WTC11 (cell line): Measurements from ENCODE around the gene MTFMT. TPM values are rescaled to one million over a fixed set of nuclear protein-coding genes. Genes with fewer than 3 reads are reported as not detected.

Experiments used
- ATAC-seq: fragments of 200-7000 bp; cut with Tn5 transposase; 2 replicates; pipeline ENCODE4 v1.10.0; 2021; ENCODE audit warnings: mild to moderate bottlenecking, moderate library complexity
- CTCF ChIA-PET: fragments of 300-600 bp; sonication (Branson Sonifier 250); formaldehyde crosslinking; loops from one replicate; lab custom pipeline; 2021; ENCODE audit warnings: antibody characterized with exemption; lab: Charles Lee
- POLR2A ChIA-PET: fragments of 350-600 bp; sonication (Branson Sonifier 250); formaldehyde crosslinking; loops from one replicate; lab custom pipeline; 2021; ENCODE audit warnings: antibody characterized with exemption; lab: Charles Lee
- DNase-seq: peaks from one replicate; pipeline ENCODE4 v3.0.0; 2021; ENCODE audit warnings: low spot score
- H3K27ac Mint-ChIP-seq: 2 replicates; pipeline ENCODE4 v1.8.0; 2021; ENCODE audit warnings: mixed read lengths
- H3K27me3 Mint-ChIP-seq: 2 replicates; pipeline ENCODE4 v1.8.0; 2021; ENCODE audit warnings: low read depth, mild to moderate bottlenecking, moderate library complexity, mixed read lengths
- H3K36me3 Mint-ChIP-seq: 2 replicates; pipeline ENCODE4 v1.8.0; 2021; ENCODE audit warnings: mixed read lengths
- H3K4me1 Mint-ChIP-seq: 2 replicates; pipeline ENCODE4 v1.8.0; 2022; ENCODE audit warnings: mixed read lengths
- H3K4me3 Mint-ChIP-seq: 2 replicates; pipeline ENCODE4 v1.8.0; 2021; ENCODE audit warnings: mild to moderate bottlenecking, moderate library complexity, mixed read lengths
- H3K9me3 Mint-ChIP-seq: 2 replicates; pipeline ENCODE4 v1.8.0; 2021; ENCODE audit warnings: mixed read lengths
- ATF2 ChIP-seq: sonication (generic); formaldehyde crosslinking; IDR thresholded peaks from 2 replicates; pipeline ENCODE4 v1.8.1; 2022; ENCODE audit warnings: low read depth, missing genetic modification reagents, borderline replicate concordance
- CTCF ChIP-seq: fragments of 200-600 bp; IDR thresholded peaks from 2 replicates; pipeline ENCODE4 v1.8.0; 2022; ENCODE audit warnings: antibody characterized with exemption
- ELF4 ChIP-seq: sonication (generic); formaldehyde crosslinking; IDR thresholded peaks from 2 replicates; pipeline ENCODE4 v1.8.1; 2022; ENCODE audit warnings: low read depth, mild to moderate bottlenecking, moderate library complexity, missing genetic modification reagents
- ESRRA ChIP-seq: sonication (generic); formaldehyde crosslinking; IDR thresholded peaks from 2 replicates; pipeline ENCODE4 v1.8.1; 2022; ENCODE audit warnings: mild to moderate bottlenecking, missing genetic modification reagents, borderline replicate concordance
- GTF2I ChIP-seq: fragments of 250-450 bp; sonication (Bioruptor Pico); conservative IDR thresholded peaks from 2 replicates; pipeline ENCODE4 v1.4.0; 2021; ENCODE audit warnings: mild to moderate bottlenecking
- HMGXB4 ChIP-seq: sonication (generic); formaldehyde crosslinking; IDR thresholded peaks from 2 replicates; pipeline ENCODE4 v1.8.1; 2023; ENCODE audit warnings: mild to moderate bottlenecking, moderate library complexity, missing genetic modification reagents
- IRF2 ChIP-seq: sonication (generic); formaldehyde crosslinking; IDR thresholded peaks from 2 replicates; pipeline ENCODE4 v1.8.0; 2022; ENCODE audit warnings: low read depth, missing genetic modification reagents, borderline replicate concordance
- JAZF1 ChIP-seq: fragments of 250-450 bp; sonication (Bioruptor Pico); IDR thresholded peaks from 2 replicates; pipeline ENCODE4 v1.9.0; 2021; ENCODE audit warnings: moderate library complexity, mild to moderate bottlenecking, inconsistent platforms
- NFE2L1 ChIP-seq: sonication (generic); formaldehyde crosslinking; IDR thresholded peaks from 2 replicates; pipeline ENCODE4 v1.8.1; 2023; ENCODE audit warnings: missing genetic modification reagents
- PREB ChIP-seq: sonication (generic); formaldehyde crosslinking; IDR thresholded peaks from 2 replicates; pipeline ENCODE4 v1.8.1; 2022; ENCODE audit warnings: mild to moderate bottlenecking, missing genetic modification reagents, moderate library complexity, borderline replicate concordance
- SMAD3 ChIP-seq: sonication (generic); formaldehyde crosslinking; IDR thresholded peaks from 2 replicates; pipeline ENCODE4 v1.8.0; 2022; ENCODE audit warnings: missing genetic modification reagents, mild to moderate bottlenecking, borderline replicate concordance
- SP1 ChIP-seq: sonication (generic); formaldehyde crosslinking; conservative IDR thresholded peaks from 2 replicates; pipeline ENCODE4 v1.8.1; 2022; ENCODE audit warnings: missing genetic modification reagents
- ZNF121 ChIP-seq: sonication (generic); formaldehyde crosslinking; IDR thresholded peaks from 2 replicates; pipeline ENCODE4 v1.8.0; 2023; ENCODE audit warnings: missing genetic modification reagents
- ZNF263 ChIP-seq: sonication (generic); formaldehyde crosslinking; IDR thresholded peaks from 2 replicates; pipeline ENCODE4 v1.8.1; 2022; ENCODE audit warnings: low read depth, mild to moderate bottlenecking, moderate library complexity, missing genetic modification reagents
- ZNF512 ChIP-seq: sonication (generic); formaldehyde crosslinking; IDR thresholded peaks from 2 replicates; pipeline ENCODE4 v1.8.1; 2022; ENCODE audit warnings: missing genetic modification reagents, borderline replicate concordance
- total RNA-seq: library from RNA; stranded (reverse); gene quantifications from 3 replicates; pipeline ENCODE4 v1.2.3, GENCODE V29; 2021

MTFMT gene
- total RNA-seq, 1 experiment from 2014 or later = 26.7 TPM

GRCh38 chr15:64997066-64997465, 32.4 kb downstream of the MTFMT start:
- ATAC-seq (no peak), DNase-seq (no peak)
- ChIA-PET CTCF (interaction anchor here (0.7 to 1.2 kb wide), 4 partner anchors 12 to 214 kb away, joined by 3 to 4 read pairs (median 3); partner anchors contain the start of gene CILP), POLR2A (interaction anchor here (0.6 kb wide), 1 partner anchor 187 kb away, joined by 3 read pairs; no protein-coding TSS in a partner anchor)
- no peaks in the 10 kb centered on the region for H3K27me3 Mint-ChIP-seq
- TF ChIP-seq PREB (CRISPR knock-in tag) (no peak), NFE2L1 (CRISPR knock-in tag) (no peak), ELF4 (CRISPR knock-in tag) (no peak), ESRRA (CRISPR knock-in tag) (no peak), ZNF121 (no peak), CTCF (no peak), ATF2 (CRISPR knock-in tag) (no peak), ZNF263 (CRISPR knock-in tag) (no peak)
- H3K9me3 Mint-ChIP-seq = no peaks in the 10 kb centered on the region
- H3K4me3 Mint-ChIP-seq = no peak overlapping the region
- no peaks in the 10 kb centered on the region for H3K4me1 Mint-ChIP-seq
- no peak overlapping the region for H3K27ac Mint-ChIP-seq
- no peaks in the 10 kb centered on the region for H3K36me3 Mint-ChIP-seq

- Mint-ChIP-seq H3K27ac (no peak overlapping the region), H3K9me3 (no peaks in the 10 kb centered on the region), H3K27me3 (no peaks in the 10 kb centered on the region; the same call in 1 of the 2 replicates), H3K36me3 (no peaks in the 10 kb centered on the region), H3K4me3 (no peak overlapping the region), H3K4me1 (peaks cover 17% of the 10 kb centered on the region)
- TF ChIP-seq IRF2 (no peak), ATF2 (CRISPR knock-in tag) (no peak), SP1 (CRISPR knock-in tag) (no peak), ZNF512 (CRISPR knock-in tag) (no peak), NFE2L1 (CRISPR knock-in tag) (no peak), HMGXB4 (no peak), SMAD3 (CRISPR knock-in tag) (no peak), GTF2I (no peak), JAZF1 (CRISPR knock-in tag) (no peak)
- no peak for ATAC-seq
- DNase-seq = no peak
- ChIA-PET POLR2A (no interaction called here), CTCF (interaction anchor here (0.9 kb wide), 1 partner anchor 16 kb away, joined by 3 read pairs; no protein-coding TSS in a partner anchor)
Observed at GRCh38 chr15:64993290-64993689, 36.1 kb downstream of the MTFMT start.
